Ishikawa (cell line): ENCODE measurements around the gene EZR.

ENCODE experiments used
- CEBPB ChIP-seq: IDR thresholded peaks from 2 replicates; pipeline ENCODE4 v1.6.1; 2012
- CREB1 ChIP-seq: IDR thresholded peaks from 2 replicates; pipeline ENCODE4 v1.6.1; 2012; ENCODE audit warnings: low read depth
- EGR1 ChIP-seq: IDR thresholded peaks from 2 replicates; pipeline ENCODE4 v1.6.1; 2012
- EP300 ChIP-seq: IDR thresholded peaks from 2 replicates; pipeline ENCODE4 v1.6.1; 2012; ENCODE audit warnings: borderline replicate concordance
- FOXM1 ChIP-seq: IDR thresholded peaks from 2 replicates; pipeline ENCODE4 v1.6.1; 2012; ENCODE audit warnings: low read depth, borderline replicate concordance
- MAX ChIP-seq: IDR thresholded peaks from 2 replicates; pipeline ENCODE4 v1.6.1; 2012
- NFIC ChIP-seq: IDR thresholded peaks from 2 replicates; pipeline ENCODE4 v1.6.1; 2012
- RAD21 ChIP-seq: IDR thresholded peaks from 2 replicates; pipeline ENCODE4 v1.6.1; 2012; ENCODE audit warnings: low read depth

- TF ChIP-seq EP300 (no peak), CEBPB (no peak), CREB1 (no peak), NFIC (no peak), FOXM1 (no peak), RAD21 (no peak), MAX (no peak), EGR1 (no peak)
Measured at GRCh38 chr6:158725704-158726103, 93.5 kb downstream of the EZR start.
